K562 (cell line): ENCODE results near the gene UBE2D2. TPM values are rescaled to one million over a fixed set of nuclear protein-coding genes. Genes with fewer than 3 reads are reported as not detected.

Experiments
- ARNT ChIP-seq, 2 experiments: fragments of 450-650 bp; IDR thresholded peaks; 2 replicates each; pipeline ENCODE4 v1.6.1; 2016; ENCODE audit warnings: mild to moderate bottlenecking in 1 of 2
- HDAC2 ChIP-seq: fragments of 450-650 bp; IDR thresholded peaks from 2 replicates; pipeline ENCODE4 v1.6.1; 2016; ENCODE audit warnings: mild to moderate bottlenecking
- KDM5B ChIP-seq: fragments of 200-600 bp; sonication (generic); IDR thresholded peaks from 2 replicates; pipeline ENCODE4 v1.6.1; 2012; ENCODE audit warnings: low read depth, mild to moderate bottlenecking, moderate library complexity, low read length, control low read depth, inconsistent platforms; ENCODE audit not compliant: insufficient replicate concordance
- MGA ChIP-seq: fragments of 450-650 bp; IDR thresholded peaks from 2 replicates; pipeline ENCODE4 v1.6.1; 2016; ENCODE audit warnings: mild to moderate bottlenecking, moderate library complexity
- POLR2B ChIP-seq: fragments of 450-650 bp; IDR thresholded peaks from 2 replicates; pipeline ENCODE4 v1.6.1; 2018; ENCODE audit warnings: low read depth; ENCODE audit not compliant: partially characterized antibody
- SAFB ChIP-seq: fragments of 200-400 bp; formaldehyde crosslinking; IDR thresholded peaks from 2 replicates; pipeline ENCODE4 v1.6.1; 2017; ENCODE audit warnings: low read depth, low read length, borderline replicate concordance
- SMARCB1 ChIP-seq: IDR thresholded peaks from 2 replicates; pipeline ENCODE4 v1.6.1; 2011; ENCODE audit warnings: improper control_type of control experiment, low read depth; ENCODE audit not compliant: insufficient read length
- ZBTB11 ChIP-seq, 3 experiments: fragments of 200-800 bp in 1 of 3; fragments of 250-450 bp in 1 of 3; fragments of 450-650 bp in 1 of 3; sonication (Bioruptor Pico) in 1 of 3; sonication (Bioruptor generic) in 1 of 3; formaldehyde crosslinking in 1 of 3; IDR thresholded peaks; 2 replicates each; pipeline versions ENCODE4 v1.6.1 to v1.8.0; 2016 to 2022; ENCODE audit warnings: mild to moderate bottlenecking in 2 of 3, missing genetic modification characterization in 2 of 3, missing compliant biosample characterization in 1 of 3, moderate library complexity in 1 of 3
- ZBTB26 ChIP-seq: fragments of 450-650 bp; formaldehyde crosslinking; IDR thresholded peaks from 2 replicates; pipeline ENCODE4 v1.4.0; 2022; ENCODE audit warnings: missing genetic modification characterization
- ZNF384 ChIP-seq: IDR thresholded peaks from 2 replicates; pipeline ENCODE4 v1.6.1; 2012; ENCODE audit warnings: low read depth, low read length, improper control_type of control experiment
- polyA plus RNA-seq, 8 experiments: library from polyadenylated mRNA; depleted of rRNA in 4 of 8; stranded (reverse) in 5 of 8; unstranded in 3 of 8; fragments of >200 nt; fragmentation: Nextera tagmentation in 2 of 8; fragmentation: Illumina TruSeq in 1 of 8; extraction: Ambion mirVana in 2 of 8; extraction: Trizol in 1 of 8; gene quantifications; 2 replicates each; pipeline versions ENCODE4 v1.2.1 to v1.2.3, GENCODE V29; 2011 to 2014; ENCODE audit warnings: inconsistent platforms in 1 of 8, missing spikeins in 1 of 8
- total RNA-seq, 7 experiments: library from RNA; depleted of rRNA in 6 of 7; stranded (reverse); fragments of >200 nt in 6 of 7; fragmentation: Illumina TruSeq in 2 of 7; extraction: Trizol in 2 of 7; gene quantifications; 2 replicates each; pipeline versions ENCODE4 v1.2.1 to v1.2.3, GENCODE V29; 2011 to 2021; ENCODE audit warnings: low replicate concordance in 1 of 7

UBE2D2 gene
- total and polyA plus RNA-seq, 9 of the 15 experiments (the other 6 are each of a cell fraction or from before 2014, with no cell fraction given), result 53.6 to 198 (median 122) TPM

- peak; percentile 20; the same call in 1 of the 2 replicates for TF ChIP-seq MGA
- TF ChIP-seq POLR2B, result peak; percentile 6
- TF ChIP-seq SAFB, result no peak
- no peak for TF ChIP-seq SMARCB1
- peak; percentile 16 for TF ChIP-seq KDM5B
- TF ChIP-seq HDAC2, result 0 out of 2 replicates have a peak, but pooled peaks have one; percentile 45
- TF ChIP-seq ARNT (IDR thresholded peaks at IDR 0.05), result no peak
- no peak for TF ChIP-seq ZBTB26 (CRISPR knock-in tag)
- peak; percentile 69; the same call in 1 of the 2 replicates for TF ChIP-seq ZNF384
- peak in 1 of 3 experiments; percentile 59; a peak in 1 of 6 replicates for TF ChIP-seq ZBTB11 (CRISPR knock-in tag; IDR thresholded peaks at IDR 0.05)
Measured at GRCh38 chr5:139647506-139648204, 86.5 kb downstream of the UBE2D2 start (continued).
